GM18520 (cell line): Measurements from ENCODE around the gene IHH.

Experiments
- ATAC-seq: cut with Tn5 transposase; IDR thresholded peaks from one replicate; pipeline ENCODE4 v1.9.1; 2021; ENCODE audit not compliant: unreplicated experiment

The IHH gene

DNA sequence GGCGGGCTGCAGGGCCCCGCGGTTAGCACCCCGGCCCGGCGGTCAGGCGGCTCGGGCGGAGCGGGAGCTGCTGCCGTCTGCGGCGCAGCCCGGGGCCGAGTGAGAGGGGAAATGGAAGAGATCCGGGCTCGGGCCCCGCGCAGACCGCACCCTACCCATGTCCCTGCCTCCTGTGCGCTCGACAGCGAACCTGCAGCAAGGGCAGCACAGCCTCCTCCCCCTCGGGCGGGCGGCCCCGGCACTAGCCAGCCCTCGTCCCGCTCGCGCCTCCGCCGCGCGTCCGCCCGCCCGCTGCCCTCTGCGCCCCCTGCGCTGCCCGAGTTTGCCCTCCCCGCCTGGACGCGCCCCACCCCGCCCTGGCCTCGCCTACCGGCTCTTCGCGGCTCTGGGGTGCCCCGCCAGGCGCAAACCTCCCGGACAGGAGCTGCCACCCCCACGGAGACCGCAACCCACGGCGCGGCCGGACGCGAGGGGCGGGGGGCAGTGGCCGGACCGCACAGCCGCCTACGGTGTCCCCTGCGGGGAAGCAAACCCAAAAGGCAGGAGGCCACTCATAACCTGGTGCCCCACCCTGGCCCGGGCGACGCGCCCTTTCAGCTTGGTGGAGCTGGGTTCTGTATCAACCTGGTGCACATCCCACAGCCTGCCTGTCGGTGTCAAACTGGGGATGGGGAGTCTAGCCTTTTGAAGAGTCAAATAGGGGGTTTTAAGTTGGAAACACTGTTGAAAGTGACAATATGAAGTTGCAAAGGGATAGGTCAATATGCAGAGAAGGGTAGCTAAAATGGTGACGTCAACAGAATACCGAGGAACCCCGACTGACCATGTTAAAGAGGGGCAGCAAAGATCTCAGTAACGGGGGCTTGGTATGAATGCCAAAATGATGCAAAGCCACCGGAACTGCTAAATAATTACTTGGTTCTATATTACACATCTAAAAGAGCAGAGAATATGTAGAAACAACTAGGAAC, at the start of gene IHH:
TSS of gene IHH (minus strand) at position 101 of the 971 bp plus-strand sequence. CDS start 454 bp downstream, outside the sequence.
- no peak for ATAC-seq

DNA sequence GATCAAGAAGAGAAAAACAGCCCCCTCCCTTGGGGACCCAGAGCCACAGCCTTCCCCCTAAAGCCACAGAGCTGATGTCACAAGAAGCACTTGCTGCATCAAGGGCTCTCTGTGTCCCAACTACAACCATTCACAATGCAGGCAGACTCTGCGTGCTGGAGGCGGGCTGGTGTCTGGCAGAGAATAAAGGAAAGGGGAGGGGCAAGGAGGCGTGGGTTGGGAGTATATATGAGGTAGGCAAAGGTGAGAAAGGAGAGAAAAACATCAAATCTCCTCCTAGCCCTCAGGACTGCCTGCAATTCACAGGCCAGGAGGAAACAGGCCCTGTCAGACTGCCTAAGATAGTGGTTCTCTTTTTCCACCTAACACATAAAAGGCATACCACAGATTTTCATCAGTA, 48.8 kb upstream of the IHH start:
- no peak for ATAC-seq

GRCh38 chr2:219107758-219108157, 47.0 kb upstream of the IHH start:
- ATAC-seq, result no peak

DNA sequence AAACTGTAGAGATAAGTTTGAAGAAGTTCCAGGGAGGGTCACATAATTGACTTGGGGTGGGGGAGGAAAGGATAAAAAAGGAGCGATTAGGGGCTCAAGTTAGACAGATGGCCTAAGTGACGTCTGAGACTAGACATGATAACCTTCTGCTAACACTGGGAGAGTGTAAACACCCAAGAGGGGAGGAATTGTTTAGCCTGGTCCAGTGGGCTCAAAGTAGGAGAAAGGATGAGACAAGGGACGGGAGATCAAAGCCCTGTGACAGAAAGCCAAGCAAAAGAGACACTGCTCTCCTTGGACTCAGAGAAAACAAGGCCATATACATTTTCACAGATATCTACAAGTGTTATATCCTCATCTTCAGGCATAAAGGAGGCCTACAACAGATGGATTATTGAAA, 45.5 kb upstream of the IHH start:
- no peak for ATAC-seq

- ATAC-seq, result no peak
Measured at GRCh38 chr2:219104107-219105035, 43.6 kb upstream of the IHH start.

DNA sequence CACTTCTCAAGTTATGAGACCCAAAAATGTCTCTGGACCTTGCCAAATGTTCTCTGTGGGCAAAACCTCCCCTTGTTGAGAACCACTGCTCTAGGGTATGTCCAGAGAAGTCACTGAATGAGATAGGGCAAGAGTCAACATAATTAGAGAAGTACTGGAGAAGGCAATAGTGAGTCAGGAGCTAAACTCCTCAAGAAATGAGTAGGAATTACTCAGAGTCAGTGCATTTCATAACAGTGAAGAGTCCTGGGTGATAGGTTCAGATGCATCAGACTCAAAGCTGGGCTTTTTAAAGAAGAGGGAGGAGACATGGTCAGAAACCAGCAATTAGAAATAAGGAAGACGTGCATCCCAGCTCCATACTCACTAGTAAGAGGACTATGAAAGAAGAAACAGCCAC, 38.6 kb upstream of the IHH start:
- no peak for ATAC-seq

DNA sequence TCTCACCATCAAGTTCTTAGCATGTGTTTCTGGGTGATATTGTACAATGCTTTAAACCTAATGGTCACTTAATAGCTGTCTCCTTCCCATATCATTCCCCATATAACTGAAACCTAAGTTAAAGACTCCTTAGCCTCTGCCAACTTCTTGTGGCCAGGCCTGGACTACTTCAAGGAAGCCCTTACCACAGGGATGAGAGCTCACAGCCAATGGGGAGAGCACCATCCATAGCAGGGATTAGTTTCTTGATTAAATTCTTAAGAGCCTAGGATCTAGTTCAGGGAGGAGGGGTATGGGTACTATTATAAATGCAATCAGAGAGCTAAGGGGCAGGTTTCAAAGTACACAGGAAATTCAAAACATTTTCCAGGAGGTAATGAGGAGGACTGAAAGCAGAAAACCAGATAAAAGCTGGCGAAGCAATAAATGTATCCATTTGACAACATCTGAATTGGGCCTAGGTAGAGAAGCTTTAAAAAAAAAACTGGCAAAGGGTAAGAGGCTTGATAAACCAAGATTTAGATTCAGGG, 34.8 kb upstream of the IHH start:
- no peak for ATAC-seq

DNA sequence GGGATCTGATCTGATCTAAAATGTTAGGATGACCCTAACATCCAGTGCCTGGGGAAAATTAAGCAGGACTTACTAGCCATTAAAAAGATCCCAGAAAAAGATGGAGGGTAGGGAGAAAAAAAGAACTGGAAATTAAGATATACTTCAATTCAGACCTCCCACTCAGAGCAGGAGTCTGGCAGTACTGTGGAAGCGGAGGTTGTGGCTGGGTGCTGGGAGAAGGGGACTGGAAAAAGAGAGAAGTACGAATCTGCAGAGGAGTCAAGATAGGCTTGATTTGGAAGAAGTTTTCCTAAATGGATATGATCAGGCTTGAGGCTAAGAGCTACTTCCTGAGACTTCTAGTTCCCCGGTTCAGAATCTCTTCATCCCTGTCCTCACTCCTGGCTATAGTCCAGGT, 33.5 kb upstream of the IHH start:
- ATAC-seq, result no peak

DNA sequence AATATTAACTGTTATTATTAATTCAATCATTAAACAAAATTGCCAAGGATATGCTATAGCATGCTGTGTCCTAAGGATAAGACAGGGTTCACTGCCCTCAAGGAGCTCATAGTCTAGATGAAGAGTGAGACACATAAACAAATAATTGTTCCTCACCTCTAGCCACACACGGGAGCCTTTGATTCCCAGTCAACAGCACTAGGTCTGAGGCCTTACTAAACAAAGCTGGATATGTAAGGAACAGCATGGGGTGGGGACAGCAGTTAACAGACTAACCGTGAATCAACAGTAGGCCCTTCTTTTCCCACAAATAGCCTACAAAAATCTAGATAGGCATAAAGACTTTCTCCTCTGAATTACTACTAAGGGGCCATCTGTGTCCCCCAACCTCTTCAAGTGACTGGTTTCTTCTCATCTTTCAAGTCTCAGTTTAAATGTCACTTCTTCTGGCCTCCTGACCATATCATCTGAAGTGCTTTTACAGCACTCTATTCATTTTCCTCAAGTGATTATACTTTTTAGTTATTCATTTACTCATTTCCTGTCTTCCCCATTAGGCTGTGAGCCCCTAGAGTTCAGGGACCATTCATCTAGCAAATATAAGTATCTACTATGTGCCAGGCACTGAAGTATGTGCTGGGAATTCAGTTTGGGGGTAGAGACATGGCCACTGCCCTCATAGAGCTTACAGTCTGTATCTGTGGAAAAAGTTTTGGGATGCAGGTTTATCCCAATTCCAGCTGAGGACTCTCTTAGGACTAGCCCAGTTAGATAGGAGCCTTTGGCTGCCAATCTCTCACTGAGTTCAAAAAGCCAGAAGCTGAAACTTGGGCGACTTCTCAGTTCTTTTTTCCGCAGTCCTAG, 29.9 kb upstream of the IHH start:
- no peak for ATAC-seq

- no peak for ATAC-seq
Measured at GRCh38 chr2:219089330-219089729, 28.6 kb upstream of the IHH start.

DNA sequence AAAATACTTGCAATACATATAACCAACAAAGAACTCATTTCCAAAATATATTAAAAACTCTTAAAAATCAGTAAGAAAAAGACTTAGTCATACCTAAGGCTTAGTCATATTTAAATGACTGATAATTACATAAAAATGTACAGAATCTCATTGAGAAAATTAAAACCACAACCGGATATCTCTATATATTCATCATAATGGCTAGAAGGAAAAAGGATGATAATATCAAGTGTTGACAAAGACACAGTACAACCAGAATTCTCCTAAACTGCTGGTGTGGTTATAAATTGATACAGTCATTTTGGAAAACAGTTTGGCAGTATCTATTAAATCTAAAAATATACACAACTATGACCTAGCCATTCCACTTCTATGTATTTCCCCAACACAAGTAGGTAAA, 27.1 kb upstream of the IHH start:
- ATAC-seq, result no peak

GRCh38 chr2:219087361-219087760, 26.6 kb upstream of the IHH start:
- ATAC-seq, result no peak

GRCh38 chr2:219086196-219086595, 25.5 kb upstream of the IHH start:
- ATAC-seq, result no peak

GRCh38 chr2:219084791-219085190, 24.1 kb upstream of the IHH start:
- no peak for ATAC-seq

DNA sequence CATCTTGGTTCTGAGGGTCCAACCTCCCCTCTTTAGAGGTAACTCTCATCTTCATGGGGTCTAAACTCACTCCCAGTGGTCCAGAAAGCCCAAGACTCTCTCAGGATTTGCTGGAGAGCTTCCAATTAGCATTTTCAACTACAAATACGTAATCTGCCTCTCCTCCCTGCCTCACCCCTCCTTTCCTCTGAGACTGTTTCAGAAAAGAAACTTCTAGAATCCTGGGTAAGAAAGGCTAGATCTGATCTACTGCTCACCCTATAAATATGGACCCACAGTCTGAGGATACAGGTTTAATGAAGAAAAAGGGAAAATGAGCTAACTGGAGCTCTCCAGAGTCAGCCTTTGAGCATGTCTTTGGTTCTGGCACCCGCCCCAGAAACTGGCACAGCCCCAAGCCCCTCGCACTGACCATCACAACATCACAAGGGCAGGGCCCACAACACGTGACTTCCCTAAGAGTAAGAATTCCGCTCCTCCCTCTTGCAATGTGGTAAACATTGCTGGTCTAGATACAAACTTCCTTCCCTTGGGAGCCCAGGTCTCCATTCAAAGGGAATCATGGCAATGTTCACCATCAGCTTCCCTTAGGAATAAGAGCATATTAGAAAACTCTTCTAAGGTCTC, 21.7 kb upstream of the IHH start:
- no peak for ATAC-seq

- no peak for ATAC-seq
Measured at GRCh38 chr2:219081701-219082331, 21.1 kb upstream of the IHH start.

- ATAC-seq, result no peak
Measured at GRCh38 chr2:219081096-219081495, 20.4 kb upstream of the IHH start.

DNA sequence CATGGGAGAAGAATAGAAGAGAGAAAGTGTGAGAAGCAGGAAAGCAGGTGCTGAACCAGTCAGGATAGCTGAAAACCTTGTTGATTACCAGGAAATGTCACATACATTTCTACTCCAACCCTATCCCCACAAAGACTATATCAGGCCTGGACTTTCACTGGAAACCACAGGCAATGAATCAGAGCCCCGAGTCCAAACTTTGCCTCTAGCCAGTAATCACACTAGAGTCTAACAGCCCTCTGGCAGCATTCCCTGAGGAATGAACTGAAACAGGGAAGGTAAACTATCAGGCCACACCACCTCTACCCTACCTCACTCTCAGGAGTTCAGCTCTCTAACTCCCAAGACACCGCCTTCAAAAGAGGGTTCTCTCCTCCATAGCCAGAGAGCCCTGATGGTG, 18.7 kb upstream of the IHH start:
- no peak for ATAC-seq

DNA sequence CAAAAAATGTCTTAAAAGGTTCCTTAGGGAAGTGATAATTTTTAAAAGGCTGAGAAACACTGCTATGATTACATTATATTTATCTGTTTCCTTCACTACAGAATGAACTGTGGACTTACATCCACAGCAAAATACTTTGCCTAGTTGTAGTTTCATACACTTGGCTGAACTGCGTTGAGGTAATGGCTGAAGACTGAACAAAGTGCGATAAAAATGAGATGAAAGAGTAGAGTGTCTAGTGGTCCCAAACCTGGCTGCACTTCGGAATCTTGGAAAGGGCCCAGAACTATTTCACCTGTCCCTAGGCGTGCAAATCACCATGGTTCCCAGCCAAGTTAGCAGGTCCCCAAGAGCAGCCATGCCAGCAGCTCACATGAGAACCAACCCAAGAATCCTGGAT, 18.2 kb upstream of the IHH start:
- ATAC-seq, result no peak

DNA sequence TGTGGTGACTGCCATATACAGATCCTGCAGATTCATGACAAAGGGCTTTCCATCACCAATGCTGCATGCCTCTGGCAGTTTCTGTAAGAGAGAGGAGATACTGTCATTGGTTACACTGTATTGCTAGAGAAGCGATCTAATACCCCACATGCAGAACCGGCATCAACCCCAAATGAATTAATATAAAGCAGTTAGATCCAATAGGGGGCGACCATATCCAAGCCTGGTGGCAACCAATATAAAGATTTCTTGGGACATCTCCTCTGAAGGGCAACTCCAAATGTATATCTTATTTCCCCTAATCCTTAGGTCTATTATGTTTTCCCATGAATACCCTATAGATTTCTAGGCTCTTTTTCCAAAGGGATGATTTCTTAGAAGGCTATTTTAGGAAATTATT, 17.4 kb upstream of the IHH start:
- no peak for ATAC-seq
